HTERT RPE-1 (cell line): Measurements from ENCODE around the gene RCAN2.

Source experiments
- in situ Hi-C: fragments of 300-500 bp; cut with MboI; formaldehyde crosslinking; loops from 4 replicates; pipeline ENCODE4 v1.14.3; 2020; ENCODE audit warnings: low sequenced_read_pairs

The RCAN2 gene

DNA sequence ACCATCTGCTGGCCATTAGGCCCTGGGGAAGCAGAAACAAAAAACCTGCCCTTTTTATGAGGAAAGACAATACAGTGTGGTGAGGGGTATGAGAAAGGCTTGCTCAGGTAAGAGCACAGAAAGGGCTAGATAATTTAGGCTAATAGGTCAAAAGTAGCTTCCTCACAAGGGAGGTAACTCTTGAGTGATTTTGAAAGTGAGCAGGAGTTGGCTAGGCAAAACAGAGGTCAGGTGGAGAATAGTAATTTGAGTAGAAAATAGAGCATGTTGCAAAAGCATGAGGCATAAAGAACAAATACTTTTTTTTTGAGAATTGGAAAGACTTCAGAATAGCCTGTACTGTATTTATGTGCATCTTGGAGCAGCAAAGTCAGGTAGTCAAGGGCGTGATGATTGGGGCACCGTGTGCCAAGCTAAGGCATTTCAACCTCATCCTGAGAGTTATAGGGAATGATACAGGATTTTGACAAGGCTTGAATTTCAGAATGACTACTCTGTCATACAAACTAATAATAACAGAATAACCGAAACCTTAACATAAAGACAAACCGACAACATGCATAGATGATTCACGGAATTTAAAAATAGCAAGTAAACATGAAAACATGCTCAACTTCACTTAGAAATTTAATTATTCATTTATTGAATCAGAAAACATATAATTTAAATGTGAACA, 197.5 kb downstream of the RCAN2 start:
- in situ Hi-C loops = no loop called here

DNA sequence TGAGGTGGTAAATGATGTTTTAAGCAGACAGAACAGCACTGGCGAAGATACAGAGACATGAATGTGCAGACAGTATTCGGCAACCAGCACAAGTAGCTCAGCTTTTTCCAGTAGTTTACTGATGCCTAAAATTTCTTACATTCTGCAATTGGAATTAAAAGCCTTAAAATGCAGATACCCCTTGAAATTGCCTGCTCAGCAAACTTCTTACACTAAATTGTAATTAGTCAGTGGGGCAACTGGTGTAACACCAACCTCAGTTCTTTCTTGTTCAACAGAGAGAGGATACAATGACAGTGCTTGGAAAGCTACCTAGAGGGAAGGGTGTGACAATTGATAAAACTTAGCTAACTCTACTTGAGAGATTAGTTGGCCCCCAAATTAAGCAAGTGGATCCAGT, 199.4 kb downstream of the RCAN2 start:
- in situ Hi-C loops = no loop called here

DNA sequence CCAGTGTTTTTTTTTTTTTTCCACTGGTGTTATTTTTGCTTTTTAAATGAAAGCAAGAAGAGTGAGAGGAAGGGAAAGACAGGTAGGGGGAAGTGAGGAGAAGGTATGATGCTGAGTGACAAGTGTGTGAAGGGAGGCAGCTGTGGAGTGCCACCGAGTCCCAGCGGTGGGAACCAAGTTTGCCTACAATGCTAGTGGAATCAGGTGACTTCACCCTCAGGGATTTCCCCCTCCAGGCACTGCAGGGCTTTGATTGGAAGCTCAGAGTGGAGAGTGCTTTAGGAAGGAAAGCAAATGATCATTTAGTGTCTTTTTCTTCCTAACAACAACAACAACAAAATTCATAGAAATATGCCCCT, 200.0 kb downstream of the RCAN2 start:
- in situ Hi-C loops = no loop called here

DNA sequence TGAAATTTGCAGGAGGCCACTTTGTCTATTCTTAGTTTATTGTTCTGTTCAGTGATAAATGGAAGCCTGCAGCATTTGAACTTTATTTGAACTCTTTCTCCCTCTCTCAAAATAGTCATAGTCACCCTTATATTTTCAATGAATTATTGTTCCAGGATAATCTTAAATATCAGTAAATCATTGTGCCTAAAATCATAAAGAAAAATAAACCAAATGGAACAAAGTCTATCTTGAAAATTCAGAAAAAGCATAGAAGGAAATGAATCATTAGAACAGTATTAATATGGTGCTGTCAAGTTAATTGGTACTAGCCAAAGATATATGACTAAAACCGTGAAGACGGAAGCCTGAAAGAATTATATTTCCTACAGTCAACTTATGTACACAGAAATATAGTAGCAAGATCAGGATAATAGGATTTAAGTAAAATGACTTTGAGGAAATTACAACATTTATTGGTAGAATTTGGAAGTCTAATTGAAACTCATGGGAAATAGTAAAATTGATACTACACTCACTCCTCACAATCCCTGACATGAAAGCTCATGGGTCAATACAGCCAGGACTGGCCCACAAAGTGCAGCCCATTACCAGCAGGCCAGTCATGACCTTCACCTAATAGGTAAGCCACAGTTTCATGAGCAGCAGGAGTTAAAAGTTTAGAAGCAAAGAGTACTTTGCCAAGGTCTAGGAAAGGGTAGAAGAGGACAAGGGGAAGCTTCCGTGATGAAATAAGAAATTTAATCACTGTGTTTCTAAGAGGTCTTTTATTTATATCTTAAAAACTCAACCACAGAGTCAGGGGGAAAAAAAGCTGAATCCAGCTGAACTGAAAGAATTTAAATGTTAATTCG, 200.6 kb downstream of the RCAN2 start:
- in situ Hi-C loops = no loop called here

DNA sequence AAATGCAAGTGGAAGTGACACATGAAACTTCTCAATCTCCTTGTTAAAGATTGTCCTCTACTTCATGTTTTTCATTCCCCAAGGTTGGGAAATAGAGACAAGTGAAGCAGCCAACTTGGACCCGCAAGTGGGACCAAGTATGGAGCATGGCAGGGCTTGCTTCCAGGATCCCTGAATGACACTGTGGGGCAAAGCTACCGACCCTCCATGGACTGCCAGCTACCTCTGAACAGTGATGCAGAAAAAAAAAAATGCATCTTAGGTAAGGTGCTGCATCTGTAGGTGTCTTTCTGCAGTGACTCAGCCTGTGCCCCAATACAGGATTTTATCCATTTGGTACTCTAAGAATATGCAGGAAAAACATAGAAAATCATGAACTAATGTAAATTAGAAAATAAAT, 201.4 kb downstream of the RCAN2 start:
- in situ Hi-C loops = no loop called here

DNA sequence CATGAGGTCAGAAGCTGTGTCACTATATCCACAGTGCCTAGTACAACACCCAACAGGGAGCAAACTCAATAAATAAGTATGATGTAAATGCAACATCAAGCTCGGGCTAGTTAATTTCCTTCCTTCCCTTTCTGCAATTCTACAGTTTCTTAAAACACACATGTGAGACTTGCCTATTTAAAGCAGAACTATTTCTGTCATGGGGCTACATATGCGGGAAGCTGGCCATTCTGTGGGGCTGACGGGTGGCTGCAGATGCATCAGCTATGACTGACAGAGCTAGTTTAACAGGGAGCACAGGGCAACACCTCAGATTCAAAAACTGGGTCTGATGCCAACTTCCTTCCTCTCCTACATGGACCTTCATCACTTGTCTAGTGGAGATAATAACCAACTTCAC, 202.4 kb downstream of the RCAN2 start:
- in situ Hi-C loops = no loop called here

DNA sequence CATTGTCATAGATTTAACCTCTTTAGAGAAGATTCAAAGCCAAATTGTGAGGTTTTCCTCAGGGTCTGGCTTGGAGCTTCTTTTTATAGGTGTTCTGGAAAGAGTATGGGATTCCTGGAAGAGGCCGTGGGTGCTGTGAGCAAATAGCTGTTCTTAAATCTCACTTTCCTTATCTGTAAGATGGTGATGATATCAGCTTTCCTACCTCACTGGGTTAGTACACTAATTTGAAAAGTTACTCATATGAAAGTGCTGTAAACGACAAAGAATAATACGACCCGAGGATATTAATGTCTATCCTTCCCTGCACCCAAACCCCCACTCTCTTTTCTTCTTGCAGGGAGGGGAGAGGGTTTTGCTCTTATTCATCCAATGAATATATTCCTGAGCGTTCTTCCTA, 203.6 kb downstream of the RCAN2 start:
- in situ Hi-C loops = no loop called here

DNA sequence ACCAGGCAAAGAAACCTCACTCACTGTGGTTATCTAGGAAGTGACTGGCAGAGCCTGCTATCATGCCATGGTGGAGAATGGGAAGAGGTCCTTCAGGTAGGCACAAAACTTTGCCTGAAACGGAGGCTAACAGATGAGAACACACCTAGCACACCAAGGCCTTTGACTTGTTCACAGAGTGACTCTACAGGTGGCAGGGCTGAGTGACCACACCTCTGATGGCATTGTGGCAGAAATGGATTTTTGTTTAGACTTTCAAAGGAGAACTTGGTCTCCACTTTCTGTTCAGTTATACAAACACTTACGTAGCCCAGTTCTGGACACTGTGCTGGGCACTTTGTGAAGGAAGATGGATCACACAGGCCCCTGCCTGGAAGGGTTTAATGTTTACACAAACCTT, 204.2 kb downstream of the RCAN2 start:
- in situ Hi-C loops = no loop called here

DNA sequence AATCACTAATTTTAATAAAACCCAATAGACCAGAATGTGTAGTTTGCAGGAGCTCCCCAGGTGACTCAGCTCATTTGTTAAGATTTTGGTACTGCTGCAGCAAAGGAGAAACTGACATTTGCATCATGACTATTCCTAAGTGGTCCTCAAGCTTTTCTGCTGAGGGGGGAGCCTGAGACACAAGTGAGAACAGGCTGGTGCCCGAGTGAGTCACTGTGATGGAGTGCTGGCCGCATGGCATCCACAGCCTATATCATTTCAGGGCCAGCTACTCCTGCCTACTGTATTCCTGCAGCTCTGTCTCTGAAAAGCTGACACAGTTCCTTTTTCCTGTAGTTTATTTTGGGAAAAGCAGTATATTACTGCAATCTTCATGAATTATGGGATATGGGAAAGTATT, 206.8 kb downstream of the RCAN2 start:
- in situ Hi-C loops = no loop called here

DNA sequence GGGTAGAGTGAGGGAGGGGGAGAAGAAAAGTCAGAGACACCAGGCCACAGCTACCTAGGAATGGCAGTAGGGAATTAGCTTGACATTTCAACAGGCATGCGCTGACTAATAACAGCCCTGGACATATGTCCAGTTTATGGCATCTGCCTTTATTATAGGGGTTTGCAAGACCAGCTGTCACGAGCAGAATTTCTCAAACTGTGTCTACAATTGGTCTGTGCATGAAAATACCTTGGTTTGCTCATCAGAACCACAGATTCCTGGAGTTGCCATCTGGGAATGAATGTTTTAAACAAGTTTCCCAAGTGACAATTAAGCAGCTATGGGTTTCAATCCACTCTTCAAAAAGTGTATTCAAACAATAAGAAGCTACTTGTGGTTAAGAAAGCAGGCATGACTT, 210.1 kb downstream of the RCAN2 start:
- in situ Hi-C loops = no loop called here

DNA sequence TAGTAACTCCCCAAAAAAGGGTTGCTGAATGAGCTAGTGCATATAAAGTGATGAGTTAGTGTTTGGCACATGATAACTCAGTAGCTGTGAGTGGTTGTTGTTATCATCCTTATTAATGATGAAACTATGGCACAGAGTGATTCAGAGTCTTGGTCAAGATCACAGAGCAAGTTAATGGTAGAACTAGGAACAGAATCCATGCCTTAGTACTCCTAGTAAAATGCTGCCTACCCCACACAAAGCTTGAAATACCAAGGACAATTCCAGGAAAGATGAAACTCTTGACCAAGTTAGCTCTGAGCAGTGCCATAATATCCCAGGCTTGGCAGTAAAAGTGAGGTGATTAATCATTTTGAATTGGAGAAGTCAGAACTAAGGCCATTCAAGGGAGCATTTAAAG, 211.4 kb downstream of the RCAN2 start:
- in situ Hi-C loops = no loop called here

DNA sequence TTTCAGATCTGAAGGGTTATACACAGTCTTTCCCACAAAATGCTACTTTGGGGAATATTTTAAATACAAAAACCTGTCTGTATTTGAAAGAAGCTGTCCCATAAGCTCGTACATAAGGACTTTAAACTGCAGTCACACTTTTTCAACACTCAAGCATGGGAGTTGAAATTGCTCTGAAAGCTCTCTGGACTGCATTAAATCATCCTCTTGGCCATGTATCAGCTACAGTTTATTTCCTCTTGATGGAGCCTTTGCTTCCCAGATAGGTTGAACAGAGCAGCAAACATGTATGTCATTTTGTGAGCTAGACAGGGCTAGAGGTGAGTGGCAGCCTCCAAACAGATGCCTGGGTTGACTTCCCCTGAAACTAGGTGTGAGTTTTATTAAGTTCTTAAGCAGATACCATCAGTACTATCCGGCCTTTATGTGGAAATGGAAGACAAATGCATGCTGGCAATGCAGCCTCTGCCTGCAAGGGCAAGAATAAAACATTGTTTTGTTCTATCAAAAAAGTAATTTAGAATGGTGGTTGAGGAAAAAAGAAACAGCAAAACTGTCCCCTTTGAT, 214.6 kb downstream of the RCAN2 start:
- in situ Hi-C loops = no loop called here

DNA sequence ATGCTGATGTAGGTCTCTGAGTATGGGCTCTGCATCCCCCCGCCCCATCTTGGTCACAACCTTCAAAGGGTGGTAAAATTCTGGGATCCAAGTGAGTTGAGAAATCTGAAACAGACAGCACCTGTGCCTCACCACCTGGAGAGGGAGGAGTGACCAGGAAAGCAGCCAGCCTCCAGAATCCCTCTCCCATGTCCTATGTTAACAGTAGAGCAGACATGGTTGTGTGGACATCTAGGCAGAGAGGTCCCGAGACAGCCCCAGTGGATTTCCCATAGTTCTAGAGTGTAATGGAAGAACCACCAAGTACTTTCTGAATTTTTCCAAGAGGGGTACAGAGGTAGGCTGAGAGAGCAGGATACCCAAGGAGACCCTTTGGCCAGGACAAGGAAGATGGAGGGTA, 216.7 kb downstream of the RCAN2 start:
- in situ Hi-C loops = no loop called here

DNA sequence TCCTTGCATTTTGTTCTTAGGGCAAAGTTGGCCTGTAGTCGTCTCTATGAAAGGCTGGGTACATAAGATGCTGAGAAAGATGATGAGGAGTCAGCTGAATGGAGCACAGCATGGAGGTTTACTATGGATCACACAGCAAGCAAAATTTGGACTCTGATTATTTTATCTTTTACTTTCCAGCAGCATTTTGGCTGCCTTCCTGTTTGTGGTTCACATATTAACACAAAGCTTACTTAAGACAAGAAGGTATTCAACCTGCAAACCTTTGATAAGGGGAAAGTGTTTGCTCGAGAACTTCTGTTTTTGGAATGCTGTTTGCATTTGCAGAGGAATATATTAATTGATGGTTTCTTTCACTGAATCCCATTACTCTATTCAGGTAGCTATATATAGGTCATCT, 217.3 kb downstream of the RCAN2 start:
- in situ Hi-C loops = no loop called here

DNA sequence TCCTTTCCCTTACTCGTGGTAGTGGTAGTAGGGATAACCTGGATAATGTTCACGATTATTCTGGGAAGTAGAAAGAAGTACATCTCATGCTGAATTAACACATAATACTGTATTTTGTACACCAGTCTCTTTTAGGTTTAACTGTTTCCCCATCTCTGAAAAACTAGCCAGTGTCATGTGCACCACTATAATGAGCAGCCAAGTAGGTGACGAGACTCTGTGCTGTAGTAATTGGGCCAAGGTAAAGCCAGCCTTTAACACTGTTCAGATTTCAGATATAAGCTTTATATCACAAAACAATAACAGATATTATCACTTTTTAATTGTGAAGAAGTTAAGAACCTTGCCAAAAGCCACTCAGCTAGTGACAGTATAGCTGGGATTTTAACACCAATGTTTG, 219.5 kb downstream of the RCAN2 start:
- in situ Hi-C loops = no loop called here

DNA sequence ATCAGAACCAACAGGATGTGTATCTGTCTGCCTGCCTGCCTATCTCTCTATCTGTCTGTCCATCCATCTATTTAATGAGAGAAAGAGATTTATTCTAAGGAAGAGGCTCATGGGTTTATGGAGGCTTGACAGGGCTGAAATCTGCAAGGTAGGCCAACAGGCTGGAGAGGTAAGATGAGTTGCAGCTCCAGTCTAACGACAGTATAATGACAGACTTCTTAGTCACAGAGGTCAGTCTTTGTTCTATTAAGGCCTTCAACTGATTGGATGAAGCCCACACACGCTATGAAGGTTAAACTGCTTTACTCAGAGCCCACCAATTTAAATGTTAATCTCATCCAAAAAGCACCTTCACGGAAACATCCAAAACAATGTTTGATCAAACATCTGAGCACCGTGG, 220.1 kb downstream of the RCAN2 start:
- in situ Hi-C loops = no loop called here

DNA sequence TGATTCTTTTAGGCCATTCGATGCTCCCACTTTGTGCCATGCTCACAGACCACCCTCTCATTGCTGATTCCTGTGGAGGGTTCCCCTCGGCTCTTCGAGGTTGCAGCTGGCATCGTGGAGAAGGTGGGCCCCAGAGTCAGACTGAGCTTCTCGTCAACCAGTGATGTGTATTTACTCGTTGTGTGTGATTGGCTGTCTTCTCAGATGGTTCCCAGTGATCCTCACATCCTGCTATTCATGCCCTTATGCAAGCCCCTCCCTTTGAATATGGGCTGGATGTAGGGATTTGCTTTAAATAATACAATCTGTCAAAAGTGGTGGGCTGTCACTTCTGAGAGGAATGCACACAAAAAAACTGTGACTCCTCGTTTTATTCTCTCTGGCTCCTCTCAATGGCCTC, 220.9 kb downstream of the RCAN2 start:
- in situ Hi-C loops = no loop called here

DNA sequence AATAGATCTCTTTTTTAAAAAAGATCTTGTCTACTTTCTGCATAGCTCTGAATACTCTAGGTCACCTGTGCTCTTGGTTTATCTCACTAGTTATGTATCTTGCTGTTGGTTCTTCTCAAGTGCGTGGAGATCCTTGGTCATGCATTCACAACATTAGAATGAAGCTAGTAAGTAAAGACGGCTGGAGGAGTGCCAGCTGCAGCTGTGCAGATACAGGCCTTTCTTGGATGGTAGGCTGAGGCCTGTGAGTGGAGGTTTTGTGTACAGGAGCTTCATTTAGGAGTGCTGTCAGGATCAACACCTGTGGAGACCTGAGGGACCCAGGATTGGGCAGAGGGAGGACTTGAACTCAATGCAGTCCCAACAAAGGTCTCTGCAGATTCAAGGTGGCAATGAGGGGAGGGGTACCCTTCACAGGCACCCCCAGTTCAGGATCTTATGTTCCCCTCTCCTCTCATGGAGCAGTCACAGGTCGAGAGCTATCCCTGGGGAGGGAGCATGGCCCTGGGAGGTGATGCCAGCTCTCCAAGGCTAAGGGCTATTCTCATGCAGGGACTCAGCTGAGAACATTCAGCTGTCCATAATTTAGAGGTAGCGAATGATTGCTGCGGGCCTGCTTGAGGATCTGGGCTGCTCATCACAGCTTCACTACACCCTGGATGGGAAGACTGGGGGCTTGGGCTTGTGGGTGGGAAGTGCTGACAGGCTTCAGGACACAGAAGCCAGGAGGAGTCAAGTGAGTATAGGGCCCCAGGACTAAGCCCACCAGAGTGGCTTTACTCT, 221.6 kb downstream of the RCAN2 start:
- in situ Hi-C loops = no loop called here

DNA sequence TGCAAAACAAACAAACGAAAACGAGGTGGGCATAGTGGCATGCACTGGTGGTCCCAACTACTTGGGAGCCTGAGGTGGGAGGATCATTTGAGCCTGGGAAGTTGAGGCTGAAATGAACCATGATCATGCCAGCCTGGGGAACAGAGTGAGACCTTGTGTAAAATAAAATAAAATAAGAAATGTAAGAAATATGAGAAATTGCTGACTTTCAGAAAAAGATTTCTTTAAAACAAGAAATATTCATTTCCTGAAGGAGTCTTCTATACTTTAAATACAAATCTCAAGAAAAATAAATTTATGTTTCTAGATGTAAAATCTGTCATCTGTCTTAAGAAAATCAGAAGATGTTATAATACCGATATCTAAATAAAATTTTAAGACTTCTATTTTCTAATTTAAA, 223.7 kb downstream of the RCAN2 start:
- in situ Hi-C loops = no loop called here

DNA sequence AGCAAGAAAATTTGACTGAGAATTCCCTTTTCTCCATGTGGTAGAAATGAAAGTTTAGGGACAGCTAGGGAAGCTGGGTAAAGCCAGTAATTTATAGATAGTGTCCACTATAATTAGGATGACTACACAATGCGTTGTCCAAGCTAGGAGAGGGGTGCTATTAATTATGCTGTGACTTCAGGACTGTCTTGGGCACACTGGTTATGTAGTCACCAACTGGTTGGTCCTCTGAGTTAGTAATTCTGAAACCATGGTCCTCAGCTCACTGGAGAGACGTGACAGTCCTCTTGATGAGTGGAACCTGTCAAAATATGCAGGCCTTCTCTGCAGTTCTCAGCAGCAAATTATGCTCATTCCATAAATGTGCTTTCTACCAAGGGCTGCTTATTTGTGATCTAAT, 225.9 kb downstream of the RCAN2 start:
- in situ Hi-C loops = no loop called here

DNA sequence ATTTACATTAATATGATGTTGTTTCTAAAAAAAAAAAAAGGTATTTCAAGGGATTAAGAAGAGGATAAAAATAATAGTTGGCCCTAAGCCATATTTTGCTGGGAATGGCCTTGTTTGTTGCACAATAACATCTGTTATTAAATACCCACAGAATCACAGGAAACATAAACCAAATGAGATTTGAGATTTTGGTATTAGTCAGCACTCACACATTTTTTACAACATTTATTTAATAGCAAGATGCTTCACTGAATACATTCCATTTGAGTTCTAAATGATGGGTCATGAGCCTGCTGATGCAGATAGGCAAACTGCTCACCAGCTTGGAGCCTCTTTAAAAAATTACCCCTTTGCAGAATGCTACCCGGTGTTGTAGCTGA, 227.6 kb downstream of the RCAN2 start:
- in situ Hi-C loops = no loop called here
